Smooth muscle cell (in vitro differentiated cells): ENCODE results near the gene RPF1. TPM values are rescaled to one million over a fixed set of nuclear protein-coding genes. Genes with fewer than 3 reads are reported as not detected.
"Not testable (repeated sequence)": the region's sequence is repeated elsewhere in the genome, so short reads cannot be mapped to it uniquely, and the experiment has no call there.

Experiments used
- DNase-seq: peaks from one replicate; lab custom pipeline; 2025; ENCODE audit not compliant: unreplicated experiment; lab: John Stamatoyannopoulos, UW
- H2AFZ ChIP-seq: fragments of 200-600 bp; sonication (generic); 2 replicates; pipeline ENCODE4 v1.6.0; 2016; ENCODE audit warnings: antibody characterized with exemption, low read depth, mild to moderate bottlenecking
- H3F3A ChIP-seq: fragments of 200-600 bp; sonication (generic); 2 replicates; pipeline ENCODE4 v1.6.0; 2017; ENCODE audit warnings: antibody characterized with exemption, low read depth
- H3K27ac ChIP-seq: fragments of 200-600 bp; sonication (generic); 2 replicates; pipeline ENCODE4 v1.5.1; 2016; ENCODE audit warnings: low read depth, mild to moderate bottlenecking
- H3K27me3 ChIP-seq: fragments of 200-600 bp; sonication (generic); 2 replicates; pipeline ENCODE4 v1.6.1; 2016; ENCODE audit warnings: low read depth, mild to moderate bottlenecking
- H3K36me3 ChIP-seq: fragments of 200-600 bp; sonication (generic); 2 replicates; pipeline ENCODE4 v1.5.1; 2016; ENCODE audit warnings: low read depth
- H3K4me1 ChIP-seq: fragments of 200-600 bp; sonication (generic); 2 replicates; pipeline ENCODE4 v1.5.1; 2016; ENCODE audit warnings: low read depth
- H3K4me2 ChIP-seq: fragments of 200-600 bp; sonication (generic); 2 replicates; pipeline ENCODE4 v1.6.0; 2016; ENCODE audit warnings: mild to moderate bottlenecking
- H3K4me3 ChIP-seq: fragments of 200-600 bp; sonication (generic); 2 replicates; pipeline ENCODE4 v1.5.1; 2016; ENCODE audit warnings: mild to moderate bottlenecking
- H3K79me2 ChIP-seq: fragments of 200-600 bp; sonication (generic); 2 replicates; pipeline ENCODE4 v1.6.0; 2016; ENCODE audit warnings: low read depth, mild to moderate bottlenecking
- H3K9ac ChIP-seq: fragments of 200-600 bp; sonication (generic); 2 replicates; pipeline ENCODE4 v1.6.0; 2016; ENCODE audit warnings: low read depth
- H3K9me3 ChIP-seq: fragments of 200-600 bp; sonication (generic); replicated peaks from 2 replicates; pipeline ENCODE4 v1.5.1; 2016; ENCODE audit warnings: low read depth
- H4K20me1 ChIP-seq: fragments of 200-600 bp; sonication (generic); 2 replicates; pipeline ENCODE4 v1.6.0; 2016; ENCODE audit warnings: low read depth
- WGBS: methylation state at CpG from one replicate; pipeline ENCODE4 v1.1.7; 2016; ENCODE audit warnings: low lambda C conversion rate; 5-methylcytosine and 5-hydroxymethylcytosine counted together
- polyA plus RNA-seq: library from polyadenylated mRNA; unstranded; fragments of >200 nt; fragmentation: Nextera tagmentation; extraction: Ambion mirVana; gene quantifications from 2 replicates; pipeline ENCODE4 v1.2.1, GENCODE V29; 2016
- total RNA-seq: library from RNA; depleted of rRNA; stranded (reverse); fragments of >200 nt; gene quantifications from 2 replicates; pipeline ENCODE4 v1.2.3, GENCODE V29; 2014
- TF ChIP-seq, protein P1 (sequence below): fragments of 200-600 bp; sonication (generic); IDR thresholded peaks from 2 replicates; pipeline ENCODE4 v1.5.1; 2017; ENCODE audit warnings: borderline replicate concordance, mild to moderate bottlenecking, antibody characterized with exemption; ENCODE audit not compliant: insufficient read depth, poor library complexity, severe bottlenecking

Gene RPF1
- total and polyA plus RNA-seq, 2 experiments from 2014 or later: 33.2 to 78.9 TPM

DNA sequence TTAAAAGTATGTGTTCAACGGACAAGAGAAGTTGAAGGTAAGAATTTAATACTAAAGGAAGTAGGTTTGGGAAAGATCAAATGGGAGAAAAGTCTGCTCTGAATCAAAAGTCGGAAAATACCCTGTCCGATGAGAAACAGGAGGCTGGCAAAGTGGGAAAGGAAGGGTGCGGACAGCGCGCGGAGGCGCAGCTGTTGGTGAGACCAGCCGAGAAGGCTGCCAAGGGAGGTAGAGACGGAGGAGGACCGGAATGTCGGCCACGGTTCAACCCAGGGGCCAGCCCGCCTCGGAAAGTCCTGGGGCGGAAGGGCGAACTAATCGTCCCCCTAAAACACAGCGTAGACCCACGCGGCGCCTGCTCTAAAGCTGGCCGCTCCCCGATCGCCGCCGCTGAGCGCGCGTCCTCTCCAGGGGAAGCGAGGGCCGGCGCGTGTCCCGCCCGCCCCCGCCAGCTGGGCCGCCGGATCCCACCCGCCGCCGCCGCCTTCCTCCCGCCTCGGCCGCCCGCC is 26.5 kb downstream of the RPF1 start:
- Histone ChIP-seq H3K9ac (peak overlapping the region; percentile 93), H2AFZ (no peak overlapping the region), H3F3A (peaks cover 12% of the 10 kb centered on the region), H3K9me3 (no peaks in the 10 kb centered on the region), H3K27me3 (no peaks in the 10 kb centered on the region), H3K36me3 (no peaks in the 10 kb centered on the region), H4K20me1 (peaks cover 47% of the 10 kb centered on the region), H3K27ac (peak overlapping the region; percentile 98), H3K4me1 (peaks cover 23% of the 10 kb centered on the region), H3K79me2 (peaks cover 54% of the 10 kb centered on the region), H3K4me3 (peak overlapping the region; percentile 88), H3K4me2 (peak overlapping the region; percentile 91)
- TF ChIP-seq, protein P1, sequence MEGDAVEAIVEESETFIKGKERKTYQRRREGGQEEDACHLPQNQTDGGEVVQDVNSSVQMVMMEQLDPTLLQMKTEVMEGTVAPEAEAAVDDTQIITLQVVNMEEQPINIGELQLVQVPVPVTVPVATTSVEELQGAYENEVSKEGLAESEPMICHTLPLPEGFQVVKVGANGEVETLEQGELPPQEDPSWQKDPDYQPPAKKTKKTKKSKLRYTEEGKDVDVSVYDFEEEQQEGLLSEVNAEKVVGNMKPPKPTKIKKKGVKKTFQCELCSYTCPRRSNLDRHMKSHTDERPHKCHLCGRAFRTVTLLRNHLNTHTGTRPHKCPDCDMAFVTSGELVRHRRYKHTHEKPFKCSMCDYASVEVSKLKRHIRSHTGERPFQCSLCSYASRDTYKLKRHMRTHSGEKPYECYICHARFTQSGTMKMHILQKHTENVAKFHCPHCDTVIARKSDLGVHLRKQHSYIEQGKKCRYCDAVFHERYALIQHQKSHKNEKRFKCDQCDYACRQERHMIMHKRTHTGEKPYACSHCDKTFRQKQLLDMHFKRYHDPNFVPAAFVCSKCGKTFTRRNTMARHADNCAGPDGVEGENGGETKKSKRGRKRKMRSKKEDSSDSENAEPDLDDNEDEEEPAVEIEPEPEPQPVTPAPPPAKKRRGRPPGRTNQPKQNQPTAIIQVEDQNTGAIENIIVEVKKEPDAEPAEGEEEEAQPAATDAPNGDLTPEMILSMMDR: no peak
- DNase-seq: no peak
- WGBS: 2% methylated on average over 38 of the region's 47 CpGs

DNA sequence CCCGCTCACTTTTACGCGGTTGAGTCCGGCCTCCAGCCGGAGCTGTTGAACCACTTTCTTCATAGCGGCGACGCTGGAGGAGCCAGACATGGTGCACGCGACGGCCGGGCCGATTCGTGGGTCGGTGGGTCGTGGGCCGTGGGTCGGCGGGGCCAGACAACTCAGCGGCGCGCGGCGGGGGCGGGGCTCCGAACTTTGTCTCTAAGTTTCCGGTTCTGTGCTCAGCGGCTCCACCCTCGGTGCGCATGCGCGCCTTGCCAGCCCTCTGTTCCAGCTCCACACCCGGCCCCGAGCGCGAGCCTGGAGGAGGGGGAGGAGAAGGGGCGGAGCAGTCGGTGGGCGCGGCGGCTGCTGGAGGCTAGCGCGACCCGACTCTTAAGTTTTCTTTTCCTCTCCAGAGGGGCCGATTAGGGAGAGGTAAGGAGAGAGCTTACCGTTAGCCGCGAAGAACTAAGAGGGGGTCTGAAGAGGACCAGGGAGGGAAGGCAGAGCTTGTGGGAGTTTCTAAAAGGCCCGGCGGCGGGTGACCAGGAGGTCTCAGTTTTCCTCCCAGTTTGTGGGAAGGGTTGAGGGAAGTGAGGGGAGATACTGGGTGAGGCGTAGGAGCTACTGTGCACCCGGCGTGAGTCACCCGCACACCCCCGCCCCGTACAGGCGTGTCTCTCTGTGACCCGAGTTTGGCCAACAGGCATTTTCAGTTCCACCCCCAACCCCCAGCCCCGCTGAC is 27.1 kb downstream of the RPF1 start, which contains the start of the genes GNG5 and SPATA1:
Gene GNG5 (minus strand): TSS at position 580 of the 727 bp plus-strand sequence. CDS start 490 bp downstream, at position 90.
Gene SPATA1 (plus strand): TSS at position 385 of the 727 bp plus-strand sequence. CDS start 9,974 bp downstream, outside the sequence.
- no peaks in the 10 kb centered on the region for H3K9me3 ChIP-seq
- H3K79me2 ChIP-seq: peaks cover 48% of the 10 kb centered on the region
- peak within 1 kb of the TSS; percentile 98 for H3K27ac ChIP-seq
- peak within 1 kb of the TSS; percentile 93 for H3K9ac ChIP-seq
- peaks cover 23% of the 10 kb centered on the region for H3K4me1 ChIP-seq
- no peaks in the 10 kb centered on the region for H3K36me3 ChIP-seq
- H3K4me3 ChIP-seq: peak within 1 kb of the TSS; percentile 88
- peaks cover 12% of the 10 kb centered on the region for H3F3A ChIP-seq
- peak within 1 kb of the TSS; percentile 91 for H3K4me2 ChIP-seq
- peak within 1 kb of the TSS; percentile 56 for H2AFZ ChIP-seq
- TF ChIP-seq, protein P1: no peak
- WGBS: 0% methylated on average over 20 of the region's 60 CpGs
- peak; percentile 95 for DNase-seq
- H3K27me3 ChIP-seq: no peaks in the 10 kb centered on the region
- H4K20me1 ChIP-seq: peaks cover 41% of the 10 kb centered on the region

DNA sequence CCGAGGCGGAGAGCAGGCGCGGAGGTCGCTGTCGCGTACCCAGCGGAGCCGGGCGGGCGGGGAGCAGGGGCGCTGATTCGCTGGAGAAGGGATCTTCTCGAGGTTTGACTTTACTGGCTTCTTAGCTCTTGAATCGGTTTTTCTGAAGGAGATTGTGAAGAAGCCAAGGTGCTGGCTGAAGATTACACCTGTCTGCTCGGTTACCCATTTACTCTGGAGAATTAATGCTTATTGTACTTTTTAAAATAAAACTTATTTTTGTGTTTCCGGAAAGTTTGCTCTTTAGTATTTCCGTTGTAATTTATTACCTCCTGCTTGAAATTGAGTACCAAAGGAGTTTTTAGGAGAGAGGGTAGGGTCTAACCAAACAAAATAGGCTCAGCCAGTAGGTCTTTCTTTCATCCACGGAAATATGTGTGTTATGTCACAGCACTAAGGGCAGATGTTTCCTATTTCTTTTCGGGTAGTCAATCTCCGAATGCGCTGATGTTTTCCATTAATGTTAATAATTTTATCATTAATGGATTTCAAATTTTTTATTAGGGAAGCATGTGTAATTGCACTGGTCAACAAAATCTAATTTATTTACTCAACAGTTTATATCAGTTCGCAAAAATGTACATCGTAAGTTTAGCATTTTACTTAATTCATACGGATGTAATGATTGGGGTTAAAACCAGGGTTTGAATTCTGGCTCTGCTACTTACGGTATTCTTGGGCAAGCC is 27.8 kb downstream of the RPF1 start:
- H3K4me3 ChIP-seq: peak overlapping the region; percentile 88
- DNase-seq: no peak
- H3K9me3 ChIP-seq: no peaks in the 10 kb centered on the region
- H3K4me1 ChIP-seq: peaks cover 23% of the 10 kb centered on the region
- peaks cover 8% of the 10 kb centered on the region for H3F3A ChIP-seq
- peaks cover 40% of the 10 kb centered on the region for H3K79me2 ChIP-seq
- H3K27ac ChIP-seq: peak overlapping the region; percentile 98
- TF ChIP-seq, protein P1: no peak
- peak overlapping the region; percentile 93 for H3K9ac ChIP-seq
- H3K36me3 ChIP-seq: no peaks in the 10 kb centered on the region
- peaks cover 34% of the 10 kb centered on the region for H4K20me1 ChIP-seq
- H2AFZ ChIP-seq: peak overlapping the region; percentile 56
- 18% methylated on average over 26 of the region's 26 CpGs for WGBS
- H3K27me3 ChIP-seq: no peaks in the 10 kb centered on the region
- H3K4me2 ChIP-seq: peak overlapping the region; percentile 91

DNA sequence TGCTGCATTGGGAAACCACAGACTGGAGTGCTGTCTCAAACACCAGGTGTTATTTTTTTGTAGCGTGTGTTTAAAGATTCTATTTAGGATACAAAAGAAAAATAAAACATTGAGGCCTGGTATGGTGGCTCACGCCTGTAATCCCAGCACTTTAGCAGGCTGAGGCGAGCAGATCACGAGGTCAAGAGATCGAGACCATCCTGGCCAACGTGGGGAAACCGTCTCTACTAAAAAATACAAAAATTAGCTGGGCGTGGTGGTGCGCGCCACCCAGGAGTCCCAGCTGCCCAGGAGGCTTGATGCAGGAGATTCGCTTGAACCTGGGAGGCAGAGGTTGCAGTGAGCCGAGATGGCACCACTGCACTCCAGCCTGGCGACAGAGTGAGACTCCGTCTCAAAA is 28.8 kb downstream of the RPF1 start:
- H3K9ac ChIP-seq, H3K36me3 ChIP-seq, H3K9me3 ChIP-seq, H3F3A ChIP-seq, H3K27me3 ChIP-seq, H3K4me2 ChIP-seq, H2AFZ ChIP-seq, DNase-seq, H3K4me3 ChIP-seq, H3K27ac ChIP-seq: not testable (repeated sequence)
- Histone ChIP-seq H4K20me1 (peaks cover 24% of the 10 kb centered on the region), H3K79me2 (peaks cover 30% of the 10 kb centered on the region), H3K4me1 (peaks cover 23% of the 10 kb centered on the region)
- 97% methylated on average over 14 of the region's 14 CpGs for WGBS
